OCI-LY7 (cell line): ENCODE measurements around the gene CD164. TPM values are rescaled to one million over a fixed set of nuclear protein-coding genes. Genes with fewer than 3 reads are reported as not detected.

Experiments used
- BruUV-seq: library from RNA; stranded (reverse); fragments of 400-500 nt; replicated peaks from 2 replicates; lab custom pipeline; 2021; lab: Mats Ljungman, UMichigan
- CTCF ChIA-PET: fragments of 300-600 bp; sonication (Branson Sonifier 250); formaldehyde crosslinking; loops from one replicate; lab custom pipeline; 2022; ENCODE audit warnings: antibody characterized with exemption; ENCODE audit not compliant: unreplicated experiment; lab: Charles Lee
- POLR2A ChIA-PET: fragments of 300-600 bp; sonication (Branson Sonifier 250); formaldehyde crosslinking; loops from one replicate; lab custom pipeline; 2022; ENCODE audit warnings: antibody characterized with exemption; lab: Charles Lee
- DNase-seq: peaks from one replicate; pipeline ENCODE4 v3.0.0-alpha.2; 2015; ENCODE audit warnings: low spot score
- H2AFZ ChIP-seq: fragments of 200-600 bp; sonication (generic), shearing (Covaris generic); 2 replicates; pipeline ENCODE4 v1.6.1; 2014; ENCODE audit warnings: mild to moderate bottlenecking, antibody characterized with exemption, low read length, moderate library complexity
- H3K27ac ChIP-seq: fragments of 200-600 bp; sonication (generic); 2 replicates; pipeline ENCODE4 v1.5.1; 2014; ENCODE audit warnings: mixed run types, low read depth, mild to moderate bottlenecking, moderate library complexity, low read length, inconsistent platforms; ENCODE audit not compliant: poor library complexity, severe bottlenecking
- H3K36me3 ChIP-seq: fragments of 200-600 bp; sonication (generic); 2 replicates; pipeline ENCODE4 v1.6.1; 2014; ENCODE audit warnings: mild to moderate bottlenecking, antibody characterized with exemption, low read length, moderate library complexity, mixed read lengths; ENCODE audit not compliant: insufficient read depth
- H3K4me1 ChIP-seq: fragments of 200-600 bp; sonication (generic); 2 replicates; pipeline ENCODE4 v1.5.1; 2014; ENCODE audit warnings: mild to moderate bottlenecking, low read length; ENCODE audit not compliant: insufficient read depth, poor library complexity, severe bottlenecking
- H3K4me2 ChIP-seq: fragments of 200-600 bp; sonication (generic); 2 replicates; pipeline ENCODE4 v1.6.1; 2014; ENCODE audit warnings: mild to moderate bottlenecking, low read length
- H3K4me3 ChIP-seq: fragments of 200-600 bp; sonication (generic); 2 replicates; pipeline ENCODE4 v1.5.1; 2014; ENCODE audit warnings: mild to moderate bottlenecking, low read depth, low read length; ENCODE audit not compliant: poor library complexity, severe bottlenecking
- H3K79me2 ChIP-seq: fragments of 200-600 bp; sonication (generic); 2 replicates; pipeline ENCODE4 v1.6.1; 2016; ENCODE audit warnings: low read depth, mild to moderate bottlenecking, low read length, moderate library complexity, mixed read lengths; ENCODE audit not compliant: insufficient read depth
- H3K9me2 ChIP-seq: fragments of 200-600 bp; sonication (generic); 2 replicates; pipeline ENCODE4 v1.6.1; 2016; ENCODE audit warnings: mild to moderate bottlenecking, low read length, mixed read lengths; ENCODE audit not compliant: insufficient read depth
- H3K9me3 ChIP-seq: fragments of 200-600 bp; sonication (generic); 2 replicates; pipeline ENCODE4 v1.6.1; 2014; ENCODE audit warnings: mild to moderate bottlenecking, mixed run types, low read length, mixed read lengths
- H4K20me1 ChIP-seq: fragments of 200-600 bp; sonication (generic); 2 replicates; pipeline ENCODE4 v1.6.1; 2014; ENCODE audit warnings: mild to moderate bottlenecking, antibody characterized with exemption, low read length, moderate library complexity, mixed read lengths; ENCODE audit not compliant: insufficient read depth
- CTCF ChIP-seq: fragments of 200-600 bp; sonication (generic); conservative IDR thresholded peaks from 2 replicates; pipeline ENCODE4 v1.5.1; 2014; ENCODE audit warnings: mild to moderate bottlenecking, antibody characterized with exemption, low read length, moderate library complexity, mixed read lengths
- EZH2phosphoT487 ChIP-seq: fragments of 200-600 bp; sonication (generic); IDR thresholded peaks from 2 replicates; pipeline ENCODE4 v1.6.1; 2018; ENCODE audit warnings: low read depth, borderline replicate concordance, mild to moderate bottlenecking, mixed run types, antibody characterized with exemption, low read length, moderate library complexity, mixed read lengths
- intact Hi-C: fragments of 100-400 bp; cut with micrococcal nuclease; formaldehyde crosslinking; loops from one replicate; pipeline ENCODE4 v1.10.0; 2022; ENCODE audit not compliant: unreplicated experiment
- total RNA-seq, 2 experiments: library from RNA; depleted of rRNA in 1 of 2; stranded (reverse); fragments of >200 nt in 1 of 2; shearing (Covaris generic) in 1 of 2; gene quantifications; 2 replicates each; pipeline ENCODE4 v1.2.3, GENCODE V29; 2014 to 2022

Gene CD164
- total RNA-seq, 2 experiments from 2014 or later = 48.7 to 107 TPM

DNA sequence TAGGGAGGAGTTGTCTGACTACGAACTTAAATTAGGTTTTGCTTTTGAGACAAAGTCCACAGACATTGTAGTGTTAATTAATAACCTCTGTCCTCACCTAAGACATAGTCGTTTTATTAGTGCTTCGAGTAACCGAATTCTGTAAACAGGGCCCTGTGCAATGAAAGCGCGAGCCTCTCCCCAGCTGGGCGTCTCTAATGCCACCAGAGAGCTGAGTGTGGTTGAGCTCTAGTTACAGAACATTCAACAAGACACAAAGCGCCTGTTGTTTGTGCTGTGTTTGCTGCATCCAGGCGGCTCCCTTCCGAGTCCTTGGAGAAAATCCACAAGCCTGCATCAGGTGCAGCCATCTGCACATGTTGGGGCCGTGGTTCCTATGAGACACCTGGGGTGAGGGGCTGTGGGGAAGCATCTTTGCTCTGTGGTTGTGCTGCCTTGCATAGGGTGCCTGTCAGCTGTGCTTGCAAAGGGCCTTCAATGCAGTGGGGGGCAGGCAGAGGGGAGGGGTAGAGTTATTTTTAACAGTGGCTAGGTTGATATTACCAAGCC lies 63.9 kb downstream of the CD164 start:
- ChIA-PET POLR2A (interaction anchor here (1.0 kb wide), 1 partner anchor 10 kb away, joined by 3 read pairs; no protein-coding TSS in a partner anchor), CTCF (no interaction called here)
- Histone ChIP-seq H3K79me2 (no peaks in the 10 kb centered on the region), H3K9me3 (no peaks in the 10 kb centered on the region), H3K4me3 (no peak overlapping the region), H3K4me1 (peaks cover 9% of the 10 kb centered on the region), H4K20me1 (no peaks in the 10 kb centered on the region), H2AFZ (no peak overlapping the region), H3K4me2 (no peak overlapping the region), H3K9me2 (no peaks in the 10 kb centered on the region), H3K36me3 (no peaks in the 10 kb centered on the region), H3K27ac (no peak overlapping the region)
- no TSS peak for BruUV-seq
- DNase-seq = no peak
- intact Hi-C loops = loop anchor here (5.0 kb wide), 1 partner anchor 36 kb away; no protein-coding TSS in a partner anchor
- TF ChIP-seq CTCF = no peak
- no peak for TF ChIP-seq EZH2phosphoT487

DNA sequence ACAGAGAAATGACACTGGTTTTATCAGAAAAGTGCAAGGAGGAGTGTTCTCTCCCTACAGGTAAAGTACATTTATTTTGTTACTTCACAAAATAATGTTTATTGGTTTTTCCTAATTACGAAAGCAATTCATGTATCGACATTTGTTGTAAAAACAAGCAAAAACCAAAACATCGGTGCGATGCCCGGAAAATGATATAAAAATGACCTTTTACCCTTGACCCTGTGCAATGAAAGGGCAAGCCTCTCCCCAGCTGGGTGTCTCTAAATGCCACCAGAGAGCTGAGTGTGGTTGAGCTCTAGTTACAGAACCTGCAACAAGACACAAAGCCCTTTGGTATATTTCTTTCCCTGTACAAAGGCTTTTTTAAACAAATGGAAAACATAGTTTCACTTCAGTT lies 65.4 kb downstream of the CD164 start:
- intact Hi-C loops = loop anchor here (5.0 kb wide), 1 partner anchor 35 kb away; no protein-coding TSS in a partner anchor

More for the DNA sequence above, 65.4 kb downstream of the CD164 start:
- Histone ChIP-seq H2AFZ (no peak overlapping the region), H3K9me2 (no peaks in the 10 kb centered on the region), H3K27ac (no peak overlapping the region), H3K4me3 (no peak overlapping the region), H3K9me3 (no peaks in the 10 kb centered on the region), H3K79me2 (no peaks in the 10 kb centered on the region), H3K36me3 (no peaks in the 10 kb centered on the region), H3K4me2 (no peak overlapping the region), H4K20me1 (no peaks in the 10 kb centered on the region), H3K4me1 (no peaks in the 10 kb centered on the region)
- DNase-seq = no peak
- CTCF ChIA-PET = no interaction called here
- no TSS peak for BruUV-seq
- TF ChIP-seq EZH2phosphoT487 = no peak
- no peak for TF ChIP-seq CTCF
- POLR2A ChIA-PET = interaction anchor here (0.6 kb wide), 1 partner anchor 37 kb away, joined by 3 read pairs; no protein-coding TSS in a partner anchor

Other genes starting within 250 kb of the CD164 start
- 0.15 and 1.6 TPM in 2 replicates for gene PPIL6, start 58.2 kb upstream of the CD164 start, total RNA-seq (2014; rRNA removed; shearing (Covaris generic))
- 1.3 and 1.7 TPM in 2 replicates for gene PPIL6, start 58.2 kb upstream of the CD164 start, total RNA-seq (2022)
- gene SMPD2, start 58.3 kb upstream of the CD164 start, total RNA-seq (2014; rRNA removed; shearing (Covaris generic)) = 18.4 and 24.4 TPM in 2 replicates
- gene SMPD2, start 58.3 kb upstream of the CD164 start, total RNA-seq (2022) = 14.3 and 15.9 TPM in 2 replicates
- 69.2 and 79.5 TPM in 2 replicates for gene MICAL1, start 73.3 kb upstream of the CD164 start, total RNA-seq (2014; rRNA removed; shearing (Covaris generic))
- gene MICAL1, start 73.3 kb upstream of the CD164 start, total RNA-seq (2022) = 101 and 108 TPM in 2 replicates
- 13.7 and 15.3 TPM in 2 replicates for gene ZBTB24, start 100.8 kb upstream of the CD164 start, total RNA-seq (2014; rRNA removed; shearing (Covaris generic))
- 15.8 and 17.0 TPM in 2 replicates for gene ZBTB24, start 100.8 kb upstream of the CD164 start, total RNA-seq (2022)